Measurements from ENCODE around the gene TMX4. TPM values are rescaled to one million over a fixed set of nuclear protein-coding genes. Genes with fewer than 3 reads are reported as not detected.

Gene TMX4
- total and polyA plus RNA-seq, 2 of the 8 experiments (the other 6 are each of a cell fraction or from before 2014, with no cell fraction given), result 2.1 to 7.8 TPM

DNA sequence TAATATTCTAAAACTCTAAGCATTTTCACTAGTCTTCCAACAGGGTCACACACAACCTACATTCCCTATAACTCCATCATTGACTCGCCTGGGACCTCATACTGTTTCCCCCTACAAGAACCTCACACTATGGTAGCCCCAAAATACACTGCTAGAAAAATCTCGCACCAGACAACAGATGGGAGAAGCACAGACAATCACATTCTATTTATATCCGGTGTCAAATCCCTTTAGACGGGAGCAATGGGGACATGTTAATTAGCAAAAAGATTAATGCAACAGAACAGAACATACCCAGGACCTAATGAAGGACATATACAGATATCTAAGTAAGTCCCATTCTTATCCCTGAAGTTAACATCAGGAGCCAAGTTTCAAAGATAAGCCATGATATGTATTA, 33.6 kb downstream of the TMX4 start (continued):
- TF ChIP-seq, protein P1, sequence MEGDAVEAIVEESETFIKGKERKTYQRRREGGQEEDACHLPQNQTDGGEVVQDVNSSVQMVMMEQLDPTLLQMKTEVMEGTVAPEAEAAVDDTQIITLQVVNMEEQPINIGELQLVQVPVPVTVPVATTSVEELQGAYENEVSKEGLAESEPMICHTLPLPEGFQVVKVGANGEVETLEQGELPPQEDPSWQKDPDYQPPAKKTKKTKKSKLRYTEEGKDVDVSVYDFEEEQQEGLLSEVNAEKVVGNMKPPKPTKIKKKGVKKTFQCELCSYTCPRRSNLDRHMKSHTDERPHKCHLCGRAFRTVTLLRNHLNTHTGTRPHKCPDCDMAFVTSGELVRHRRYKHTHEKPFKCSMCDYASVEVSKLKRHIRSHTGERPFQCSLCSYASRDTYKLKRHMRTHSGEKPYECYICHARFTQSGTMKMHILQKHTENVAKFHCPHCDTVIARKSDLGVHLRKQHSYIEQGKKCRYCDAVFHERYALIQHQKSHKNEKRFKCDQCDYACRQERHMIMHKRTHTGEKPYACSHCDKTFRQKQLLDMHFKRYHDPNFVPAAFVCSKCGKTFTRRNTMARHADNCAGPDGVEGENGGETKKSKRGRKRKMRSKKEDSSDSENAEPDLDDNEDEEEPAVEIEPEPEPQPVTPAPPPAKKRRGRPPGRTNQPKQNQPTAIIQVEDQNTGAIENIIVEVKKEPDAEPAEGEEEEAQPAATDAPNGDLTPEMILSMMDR (IDR thresholded peaks at IDR 0.05; ENCODE audit: control extremely low read depth in 1 of 3, insufficient read depth in 1 of 3, low read depth in 1 of 3, low read length in 3 of 3), result no peak
- TF ChIP-seq POU5F1 (IDR thresholded peaks at IDR 0.05; ENCODE audit: low read depth, low read length), result no peak
- TF ChIP-seq, protein P2, sequence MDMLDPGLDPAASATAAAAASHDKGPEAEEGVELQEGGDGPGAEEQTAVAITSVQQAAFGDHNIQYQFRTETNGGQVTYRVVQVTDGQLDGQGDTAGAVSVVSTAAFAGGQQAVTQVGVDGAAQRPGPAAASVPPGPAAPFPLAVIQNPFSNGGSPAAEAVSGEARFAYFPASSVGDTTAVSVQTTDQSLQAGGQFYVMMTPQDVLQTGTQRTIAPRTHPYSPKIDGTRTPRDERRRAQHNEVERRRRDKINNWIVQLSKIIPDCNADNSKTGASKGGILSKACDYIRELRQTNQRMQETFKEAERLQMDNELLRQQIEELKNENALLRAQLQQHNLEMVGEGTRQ (IDR thresholded peaks at IDR 0.05; ENCODE audit: low read length), result no peak
- no peak for TF ChIP-seq SUZ12 (IDR thresholded peaks at IDR 0.05; ENCODE audit: low read length)
- TF ChIP-seq POLR2A (IDR thresholded peaks at IDR 0.05; ENCODE audit: control extremely low read depth in 1 of 2, low read depth in 2 of 2, low read length in 2 of 2), result no peak

Measured in H1 (cell line).